ENCODE measurements around the gene CFAP20.
"Not testable (repeated sequence)": the region's sequence is repeated elsewhere in the genome, so short reads cannot be mapped to it uniquely, and the experiment has no call there.

CFAP20 gene

DNA sequence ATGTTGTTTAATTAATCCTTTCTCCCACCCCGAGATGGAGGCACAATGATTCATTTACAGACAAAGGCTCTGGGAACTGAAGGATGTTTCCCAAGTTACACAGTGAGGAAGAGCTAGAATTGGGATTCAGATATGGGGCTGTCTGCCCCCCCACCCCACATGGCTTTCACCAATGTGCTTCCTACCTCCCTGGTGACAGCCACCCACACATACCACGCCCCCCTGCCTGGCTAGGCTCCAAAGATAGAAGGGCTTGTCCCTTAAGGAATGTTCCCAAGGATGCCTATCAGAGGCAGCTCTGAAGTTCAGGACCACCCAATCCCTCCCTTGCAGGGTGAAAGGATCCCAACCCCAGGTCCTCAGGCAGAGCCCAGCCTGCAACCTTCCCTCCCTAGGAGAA lies 32.9 kb downstream of the CFAP20 start:
- DNase-seq = no peak

DNA sequence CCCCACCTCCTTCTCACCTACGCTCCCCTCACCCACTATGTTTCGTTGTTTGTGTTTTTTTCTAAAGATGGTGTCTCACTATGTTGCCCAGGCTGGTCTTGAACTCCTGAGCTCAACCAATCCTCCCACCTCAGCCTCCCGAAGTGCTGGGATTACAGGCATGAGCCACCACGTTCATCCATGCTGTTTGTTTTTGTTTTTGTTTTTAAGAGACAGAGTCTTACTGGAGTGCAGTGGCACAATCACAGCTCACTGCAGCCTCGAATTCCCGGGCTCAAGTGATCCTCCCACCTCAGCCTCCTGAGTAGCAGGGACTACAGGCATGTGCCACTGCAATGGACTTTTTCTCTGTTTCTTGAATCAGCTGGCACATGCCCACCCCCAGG lies 33.6 kb downstream of the CFAP20 start:
- not testable (repeated sequence) for DNase-seq

DNA sequence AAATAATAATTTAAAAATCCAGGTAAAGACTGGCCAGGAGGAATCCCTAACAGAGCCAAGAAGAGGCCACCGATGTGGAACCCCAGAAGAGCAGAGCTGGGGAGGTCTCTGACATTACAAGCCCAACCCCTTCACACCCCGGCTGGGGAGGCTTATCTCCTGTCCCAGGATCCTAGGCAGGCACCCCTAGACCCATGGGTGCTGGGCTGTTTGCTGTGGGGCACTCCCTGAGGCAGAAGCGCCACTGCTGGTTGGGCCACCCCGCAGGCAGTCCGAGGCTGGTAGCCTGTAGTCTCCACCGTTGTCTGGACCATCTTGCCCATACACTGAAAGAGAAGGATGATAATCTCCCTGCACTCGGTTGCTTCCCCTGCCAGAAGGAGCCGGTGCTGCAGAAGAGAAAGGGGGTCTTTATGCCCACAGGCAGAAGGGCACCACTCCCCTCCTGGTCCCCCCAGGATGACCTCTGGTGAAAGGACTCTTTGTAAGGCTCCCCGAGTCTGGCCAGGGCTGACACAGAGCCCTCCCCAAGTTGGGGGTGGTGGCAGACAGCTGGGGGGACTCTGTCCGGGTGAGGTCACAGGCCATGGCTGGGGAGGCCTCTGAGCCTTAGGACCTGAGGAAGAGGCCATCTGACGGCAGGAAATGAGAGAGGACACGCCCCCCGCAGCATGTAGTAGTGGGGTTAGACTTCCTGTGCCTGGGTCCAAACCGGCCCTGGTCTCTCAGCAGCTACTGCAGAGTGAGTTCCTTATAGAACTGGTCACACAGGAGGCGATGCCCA lies 34.2 kb downstream of the CFAP20 start:
- peak in 1 of 5 experiments; percentile 24 for DNase-seq

DNA sequence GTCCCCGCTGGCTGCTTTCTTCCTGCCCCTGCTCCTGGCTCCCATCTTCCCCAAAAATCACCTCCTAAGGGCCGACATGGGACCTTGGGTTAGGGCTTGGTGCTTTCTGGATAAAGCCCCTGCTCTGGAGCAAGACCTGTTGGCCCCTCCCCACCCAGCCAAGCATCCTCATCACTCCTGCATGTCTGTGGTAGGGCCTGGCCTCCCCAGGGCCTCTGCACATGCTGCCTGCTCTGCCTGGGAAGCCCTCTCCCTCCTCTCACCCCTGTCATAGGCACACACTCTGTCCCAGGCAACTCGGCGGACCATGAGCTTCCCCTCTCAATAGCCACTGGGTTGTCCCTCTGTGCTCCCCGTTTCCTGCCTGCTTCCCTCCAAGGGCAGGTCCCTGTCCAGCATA lies 35.2 kb downstream of the CFAP20 start:
- no peak for DNase-seq

DNA sequence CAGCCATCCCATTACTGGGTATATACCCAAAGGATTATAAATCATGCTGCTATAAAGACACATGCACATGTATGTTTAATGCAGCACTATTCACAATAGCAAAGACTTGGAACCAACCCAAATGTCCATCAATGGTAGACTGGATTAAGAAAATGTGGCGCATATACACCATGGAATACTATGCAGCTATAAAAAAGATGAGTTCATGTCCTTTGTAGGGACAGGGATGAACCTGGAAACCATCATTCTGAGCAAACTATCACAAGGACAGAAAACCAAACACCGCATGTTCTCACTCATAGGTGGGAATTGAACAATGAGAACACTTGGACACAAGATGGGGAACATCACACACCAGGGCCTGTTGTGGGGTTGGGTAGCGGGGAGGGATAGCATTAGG lies 38.8 kb downstream of the CFAP20 start:
- not testable (repeated sequence) for DNase-seq

DNA sequence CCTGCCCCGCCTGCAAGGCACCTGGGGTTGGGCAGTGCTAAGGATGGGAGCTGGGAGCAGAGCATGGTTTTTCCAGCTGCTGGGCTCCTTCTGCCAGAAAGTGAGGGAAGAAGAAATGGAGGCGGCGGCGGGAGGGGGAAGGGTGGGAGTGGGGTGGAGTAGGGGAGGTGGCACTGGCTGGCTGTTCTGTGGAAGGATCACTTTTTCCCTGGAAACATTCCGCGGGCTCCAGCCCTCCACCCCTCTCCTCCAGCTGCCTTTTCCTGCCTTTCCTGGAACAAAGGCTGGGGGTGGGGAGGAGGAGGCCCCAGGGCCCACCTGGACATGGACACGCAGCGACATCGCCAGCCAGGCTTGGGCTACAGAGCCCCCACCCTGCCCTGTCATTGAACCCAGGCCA lies 41.1 kb downstream of the CFAP20 start:
- DNase-seq = no peak

DNA sequence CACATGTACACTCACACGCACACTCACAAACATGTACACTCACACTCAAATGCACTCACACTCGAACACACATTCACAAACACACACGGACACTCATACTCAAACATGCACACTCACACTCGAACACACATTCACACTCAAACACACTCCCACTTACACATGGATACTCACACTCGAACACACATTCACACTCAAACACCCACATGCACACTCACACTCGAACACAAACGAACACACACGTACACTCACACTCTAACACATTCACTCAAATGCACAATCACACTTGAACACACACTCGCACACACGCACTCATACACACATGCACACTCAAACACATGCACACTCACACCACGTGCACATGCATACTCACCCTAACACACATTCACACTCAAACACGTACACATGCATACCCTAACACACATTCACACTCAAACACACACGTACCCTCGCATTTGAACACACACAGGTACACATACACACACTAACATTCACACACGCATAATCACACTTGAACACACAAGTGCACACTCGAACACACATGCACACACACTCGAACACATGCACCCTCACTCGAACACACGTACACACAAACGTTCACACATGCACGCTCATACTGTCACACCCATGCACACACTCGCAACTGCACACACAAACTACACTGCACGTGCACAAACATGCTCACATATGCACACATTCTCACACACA lies 41.8 kb downstream of the CFAP20 start:
- DNase-seq = no peak

DNA sequence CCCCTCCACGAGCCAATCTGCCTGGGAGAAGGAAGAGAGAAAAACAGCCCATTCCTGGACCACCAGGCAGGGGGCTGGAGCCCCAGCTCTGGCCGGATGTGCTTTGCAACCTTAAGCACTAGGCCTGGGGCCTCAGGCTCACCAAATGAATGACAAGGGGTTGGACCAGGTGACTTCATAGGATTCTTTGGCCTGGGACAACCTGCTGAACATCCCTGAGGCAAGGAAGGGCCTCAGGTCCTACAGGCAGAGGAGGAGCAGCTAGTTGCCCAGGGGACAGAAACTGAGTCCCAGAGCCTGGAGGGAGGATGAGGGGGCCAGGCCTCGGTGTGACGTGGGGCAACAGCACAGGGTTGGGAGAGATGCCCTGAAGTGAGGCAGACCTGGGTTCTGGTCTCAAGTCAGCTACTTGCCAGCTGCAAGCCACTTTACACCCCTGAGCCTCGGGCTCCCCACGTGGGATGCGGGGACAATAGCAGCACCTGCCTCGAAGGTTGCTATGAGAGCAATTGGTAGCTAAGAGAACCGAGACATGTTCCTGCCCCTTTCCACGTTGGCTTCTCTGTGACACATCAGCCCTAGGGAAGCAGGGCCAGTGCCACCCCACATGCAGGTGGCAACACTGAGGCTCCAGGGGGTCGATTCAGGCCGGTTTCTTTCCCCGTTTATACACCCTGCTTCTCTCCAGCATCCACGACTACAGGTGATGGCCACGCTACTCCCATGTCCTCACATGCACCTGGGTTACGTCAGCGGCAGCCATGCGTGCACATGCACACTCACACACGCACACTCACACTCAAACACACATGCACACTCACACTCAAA lies 42.6 kb downstream of the CFAP20 start:
- DNase-seq = no peak

DNA sequence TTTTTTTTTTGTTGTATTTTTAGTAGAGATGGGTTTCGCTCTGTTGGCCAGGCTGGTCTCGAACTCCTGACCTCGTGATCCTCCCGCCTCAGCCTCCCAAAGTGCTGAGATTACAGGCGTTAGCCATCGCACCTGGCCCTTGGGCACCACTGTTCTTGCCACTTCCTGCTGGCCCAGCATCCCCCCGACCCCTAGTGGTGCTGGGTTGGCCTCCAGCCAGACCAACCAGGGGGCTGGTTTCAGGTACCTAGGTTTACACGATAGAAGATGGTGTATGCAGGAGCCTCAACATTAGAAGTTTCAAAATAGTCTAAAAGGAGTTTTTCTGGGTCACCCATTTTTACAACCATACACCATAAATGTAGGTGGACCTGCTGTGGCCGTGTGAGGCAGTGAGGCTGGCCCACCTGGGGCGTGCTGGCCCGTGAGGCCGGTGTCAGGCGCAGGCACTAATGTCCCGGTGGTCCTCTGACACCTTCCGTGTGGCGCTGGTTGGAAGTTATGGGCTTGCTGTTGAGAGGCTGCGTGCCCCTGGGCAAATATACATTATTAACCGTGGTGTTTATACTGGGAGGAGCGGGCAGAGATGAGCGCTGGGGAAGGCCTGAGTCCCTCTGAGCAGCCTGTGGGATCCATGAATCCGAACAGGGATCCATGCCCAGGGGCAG lies 43.5 kb downstream of the CFAP20 start:
- DNase-seq = no peak

DNA sequence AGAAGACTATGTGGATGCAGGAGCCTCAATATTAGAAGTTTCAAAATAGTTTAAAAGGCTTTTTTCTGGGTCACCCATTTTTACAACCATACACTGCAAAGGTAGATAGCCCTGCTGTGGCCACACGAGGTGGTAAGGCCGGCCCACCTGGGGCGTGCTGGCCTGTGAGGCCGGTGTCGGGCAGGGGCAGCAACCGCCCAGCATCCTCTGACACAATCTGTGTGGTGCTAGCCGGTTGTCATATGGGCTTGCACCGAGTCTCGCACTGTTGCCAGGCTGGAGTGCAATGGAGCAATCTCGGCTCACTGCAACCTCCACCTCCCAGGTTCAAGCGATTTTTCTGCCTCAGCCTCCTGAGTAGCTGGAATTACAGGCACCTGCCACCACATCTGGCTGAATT lies 44.0 kb downstream of the CFAP20 start:
- no peak for DNase-seq

DNA sequence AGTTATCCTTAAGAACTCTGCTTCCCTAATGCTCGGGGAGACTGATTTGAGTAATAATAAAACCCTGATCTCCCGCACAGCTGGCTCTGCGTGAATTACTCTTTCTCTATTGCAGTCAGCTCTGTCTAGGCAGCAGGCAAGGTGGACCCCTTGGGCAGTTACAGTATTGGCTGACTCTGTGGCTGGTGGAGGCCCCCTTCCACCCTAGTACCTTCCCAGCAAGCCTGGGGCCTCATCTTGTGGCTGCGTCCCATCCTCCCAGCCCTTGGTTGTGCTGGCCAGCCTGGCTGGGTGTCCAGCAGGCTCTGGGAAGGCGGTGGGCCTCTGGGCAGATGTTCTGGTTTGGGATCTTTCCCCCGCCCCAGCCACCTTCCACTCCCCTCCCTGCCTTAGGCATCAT lies 44.5 kb downstream of the CFAP20 start:
- DNase-seq = no peak

DNA sequence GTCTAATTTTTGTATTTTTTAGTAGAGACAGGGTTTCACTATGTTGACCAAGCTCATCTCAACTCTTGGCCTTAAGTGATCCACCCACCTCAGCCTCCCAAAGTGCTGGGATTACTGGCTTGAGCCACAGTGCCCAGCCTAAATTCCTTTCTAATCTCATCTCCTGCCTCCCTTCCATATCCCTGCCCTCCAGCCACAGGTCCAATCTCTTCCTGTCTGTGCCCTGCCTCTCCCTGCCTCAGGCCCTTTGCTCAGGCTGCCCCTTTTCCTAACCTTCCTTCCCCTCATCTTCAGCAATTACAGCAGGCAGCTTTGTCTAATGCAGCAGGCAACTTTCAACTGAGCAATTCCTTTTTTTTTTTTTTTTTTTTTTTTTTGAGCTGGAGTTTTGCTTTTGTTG lies 46.8 kb downstream of the CFAP20 start:
- no peak for DNase-seq

DNA sequence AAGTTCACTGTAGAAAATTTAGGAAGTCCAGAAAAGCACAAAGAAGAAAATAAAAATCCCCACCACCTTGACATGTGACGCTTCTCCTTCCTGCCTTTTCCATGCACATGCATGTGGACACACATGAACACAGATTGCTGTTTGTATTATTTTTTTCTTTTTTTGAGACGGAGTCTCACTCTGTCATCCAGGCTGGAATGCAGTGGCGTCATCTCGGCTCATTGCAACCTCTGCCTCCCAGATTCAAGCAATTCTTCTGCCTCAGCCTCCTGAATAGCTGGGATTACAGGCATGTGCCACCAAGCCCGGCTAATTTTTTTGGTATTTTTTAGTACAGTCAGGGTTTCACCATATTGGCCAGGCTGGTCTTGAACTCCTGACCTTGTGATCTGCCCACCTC lies 48.5 kb downstream of the CFAP20 start:
- DNase-seq = not testable (repeated sequence)

DNA sequence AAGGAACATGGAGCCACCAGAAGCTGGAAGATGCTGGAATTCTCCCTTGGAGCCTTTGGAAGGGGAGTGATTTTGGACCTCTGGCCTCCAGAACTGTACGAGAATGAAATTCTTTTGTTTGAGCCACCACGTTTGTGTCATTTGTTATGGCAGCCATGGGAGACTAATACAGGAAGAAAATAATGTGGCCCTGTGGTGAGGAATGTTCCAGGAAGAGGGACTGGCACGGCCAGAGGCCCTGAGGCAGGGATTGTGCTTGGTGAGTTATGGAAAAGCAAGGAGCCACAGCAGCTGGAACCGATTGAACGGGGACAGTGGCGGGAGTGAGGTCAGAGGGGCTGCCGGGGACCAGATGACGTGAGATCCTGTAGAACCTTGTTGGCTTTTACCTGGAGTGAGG lies 51.4 kb downstream of the CFAP20 start:
- DNase-seq = no peak

DNA sequence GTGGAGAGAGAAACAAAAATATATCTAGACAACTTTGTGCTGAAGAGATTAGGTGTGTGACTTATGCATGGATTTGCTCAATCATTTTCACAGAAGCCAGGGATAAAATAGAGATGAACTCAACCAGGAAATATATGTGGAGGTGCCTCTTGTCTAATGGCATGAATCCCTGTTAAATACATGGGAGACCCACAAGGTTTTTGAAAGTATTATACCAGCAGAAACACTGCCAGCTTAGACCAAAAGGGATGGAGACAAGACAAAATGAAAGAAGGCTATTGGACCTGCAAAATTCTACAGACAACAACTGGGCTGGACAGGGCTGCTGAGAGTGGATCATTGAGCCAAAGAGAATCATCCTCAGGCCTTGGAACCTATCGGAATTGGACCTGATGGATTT lies 52.7 kb downstream of the CFAP20 start:
- no peak for DNase-seq

DNA sequence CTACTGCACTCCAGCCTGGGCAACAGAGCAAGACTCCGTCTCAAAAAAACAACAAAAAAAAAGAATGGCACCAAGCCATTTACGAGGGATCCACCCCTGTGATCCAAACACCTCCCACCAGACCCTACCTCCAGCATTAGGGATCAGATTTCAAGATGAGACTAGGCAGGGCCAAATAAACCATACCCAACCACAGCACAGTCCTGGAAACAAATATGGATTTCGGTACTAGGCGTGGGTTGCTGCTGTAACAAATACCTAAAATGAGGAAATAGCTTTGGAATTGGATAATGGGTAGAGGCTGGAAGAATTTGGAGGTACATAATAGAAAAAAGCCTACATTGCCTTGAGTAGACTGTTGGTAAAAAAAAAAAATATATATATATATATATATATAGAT lies 54.5 kb downstream of the CFAP20 start:
- no peak for DNase-seq

DNA sequence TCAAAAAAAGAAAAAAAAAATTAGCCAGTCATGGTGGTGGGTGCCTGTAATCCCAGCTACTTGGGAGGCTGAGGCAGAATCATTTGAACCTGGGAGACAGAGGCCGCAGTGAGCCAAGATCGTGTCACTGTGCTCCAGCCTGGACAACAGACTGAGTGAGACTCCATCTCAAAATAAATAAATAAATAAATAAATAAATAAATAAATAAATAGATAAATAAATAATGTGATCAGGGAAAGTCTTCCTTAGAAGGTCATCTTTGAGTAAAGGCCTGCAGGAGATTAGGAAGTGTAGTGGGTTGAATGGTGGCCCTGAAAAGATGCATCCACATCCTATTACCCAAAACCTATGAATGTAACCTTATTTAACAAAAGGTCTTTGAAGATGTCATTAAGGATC lies 56.1 kb downstream of the CFAP20 start:
- DNase-seq = not testable (repeated sequence)

DNA sequence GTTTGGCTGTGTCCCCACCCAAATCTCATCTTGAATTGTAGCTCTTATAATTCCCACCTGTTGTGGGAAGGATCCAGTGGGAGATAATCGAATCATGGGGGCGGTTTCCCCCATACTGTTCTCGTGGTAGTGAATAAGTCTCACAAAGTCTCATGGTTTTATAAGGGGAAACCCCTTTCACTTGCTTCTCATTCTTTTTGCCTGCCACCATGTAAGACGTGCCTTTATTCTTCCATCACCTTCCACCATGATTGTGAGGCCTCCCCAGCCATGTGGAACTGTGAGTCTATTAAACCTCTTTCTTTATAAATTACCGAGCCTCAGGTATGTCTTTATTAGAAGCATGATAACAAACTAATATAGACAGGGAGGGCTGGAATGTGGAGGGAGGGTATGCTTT lies 57.0 kb downstream of the CFAP20 start:
- DNase-seq = not testable (repeated sequence)

DNA sequence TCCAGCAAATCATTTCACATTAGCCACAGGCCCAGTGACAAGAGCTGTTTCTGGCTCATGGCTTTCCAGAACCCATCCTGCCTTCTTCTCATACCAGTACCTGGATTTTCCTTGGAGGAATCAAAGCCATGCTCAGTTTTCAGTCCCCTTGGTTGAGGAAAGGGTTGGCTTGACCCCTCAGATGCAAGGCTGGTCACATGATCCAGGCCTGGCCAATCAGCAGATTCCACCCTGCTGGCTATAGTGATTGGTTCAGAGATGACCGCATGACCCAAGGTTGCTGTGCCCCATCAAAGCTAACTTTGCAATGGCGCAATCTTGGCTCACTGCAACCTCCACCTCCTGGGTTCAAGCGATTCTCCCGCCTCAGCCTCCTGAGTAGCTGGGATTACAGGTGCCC lies 58.6 kb downstream of the CFAP20 start:
- no peak for DNase-seq

All from T-helper 2 cell (primary cell).